HG03439 (cell line): ENCODE results near the gene SURF1.
"Not testable (repeated sequence)": the region's sequence is repeated elsewhere in the genome, so short reads cannot be mapped to it uniquely, and the experiment has no call there.

Source experiments
- ATAC-seq: cut with Tn5 transposase; IDR thresholded peaks from one replicate; pipeline ENCODE4 v1.9.1; 2021; ENCODE audit warnings: mild to moderate bottlenecking, moderate library complexity; ENCODE audit not compliant: unreplicated experiment

The SURF1 gene

DNA sequence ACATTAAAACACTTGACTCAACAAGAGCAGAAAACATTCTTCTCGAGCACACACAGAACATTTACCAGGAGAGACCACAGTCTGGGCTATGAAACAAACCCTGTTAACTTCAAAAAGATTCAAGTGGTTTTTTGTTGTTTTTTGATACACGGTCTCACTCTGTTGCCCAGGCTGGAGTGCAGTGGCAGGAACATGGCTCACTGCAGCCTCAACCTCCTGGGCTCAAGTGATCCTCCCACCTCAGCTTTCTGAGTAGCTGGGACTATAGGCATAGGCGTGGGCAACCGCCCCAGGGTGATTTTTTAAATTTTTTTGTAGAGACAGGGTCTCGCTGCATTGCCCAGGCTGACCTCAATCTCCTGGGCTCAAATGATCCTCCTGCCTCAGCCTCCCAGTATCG lies 29.3 kb downstream of the SURF1 start:
- ATAC-seq: not testable (repeated sequence)

- ATAC-seq: no peak
These were observed 32.1 kb downstream of the SURF1 start for GRCh38 chr9:133323991-133324703.

- ATAC-seq: no peak
These were observed 33.1 kb downstream of the SURF1 start for GRCh38 chr9:133323211-133323610.

DNA sequence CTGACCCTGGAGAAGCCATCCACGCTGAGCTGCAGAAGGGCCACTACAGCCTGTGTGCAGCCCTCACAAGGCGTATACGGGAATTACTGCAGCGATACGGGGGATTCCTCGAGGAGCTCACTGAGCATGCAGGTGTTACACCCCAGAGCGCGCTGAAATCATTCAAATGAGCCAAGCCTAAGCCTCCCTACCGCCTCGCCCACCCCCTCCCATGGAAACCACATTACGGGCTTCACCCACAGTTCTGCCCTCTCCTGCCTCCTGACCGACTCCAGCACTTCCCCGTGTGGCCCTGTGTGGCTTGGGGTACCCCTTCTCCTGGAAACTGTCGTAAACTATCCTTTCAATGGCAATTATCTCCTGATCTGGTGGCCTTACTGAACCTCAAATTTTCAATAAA lies 33.6 kb downstream of the SURF1 start:
- no peak for ATAC-seq

GRCh38 chr9:133321411-133321935 lies 34.8 kb downstream of the SURF1 start:
- no peak for ATAC-seq

- no peak for ATAC-seq
These were observed 35.8 kb downstream of the SURF1 start for GRCh38 chr9:133320421-133320881.

- ATAC-seq: not testable (repeated sequence)
These were observed 38.7 kb downstream of the SURF1 start for GRCh38 chr9:133317551-133317950.

GRCh38 chr9:133315997-133316396 lies 40.3 kb downstream of the SURF1 start:
- no peak for ATAC-seq

GRCh38 chr9:133309608-133310007 lies 46.7 kb downstream of the SURF1 start:
- no peak for ATAC-seq

DNA sequence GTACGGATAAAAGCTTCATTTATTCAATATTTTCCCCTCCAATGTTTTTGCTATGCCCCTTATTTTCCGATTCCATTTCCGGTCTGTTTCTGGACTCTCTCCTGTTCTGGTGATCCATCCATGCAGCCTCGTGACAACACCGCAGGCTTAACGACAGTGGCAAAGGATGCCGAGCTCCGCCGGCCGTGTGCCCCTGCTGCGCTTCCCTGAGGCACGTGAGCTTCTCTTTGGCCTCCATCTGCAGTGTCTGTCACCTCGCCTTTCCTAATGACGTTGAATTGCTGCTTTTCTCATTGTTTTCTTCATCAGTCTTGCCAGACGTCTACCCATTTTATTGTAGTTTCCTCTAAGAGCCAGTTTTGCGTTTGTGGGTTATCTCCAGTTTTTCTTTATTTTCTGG lies 49.0 kb downstream of the SURF1 start:
- no peak for ATAC-seq

- ATAC-seq: no peak
These were observed 49.8 kb downstream of the SURF1 start for GRCh38 chr9:133306242-133307204.

DNA sequence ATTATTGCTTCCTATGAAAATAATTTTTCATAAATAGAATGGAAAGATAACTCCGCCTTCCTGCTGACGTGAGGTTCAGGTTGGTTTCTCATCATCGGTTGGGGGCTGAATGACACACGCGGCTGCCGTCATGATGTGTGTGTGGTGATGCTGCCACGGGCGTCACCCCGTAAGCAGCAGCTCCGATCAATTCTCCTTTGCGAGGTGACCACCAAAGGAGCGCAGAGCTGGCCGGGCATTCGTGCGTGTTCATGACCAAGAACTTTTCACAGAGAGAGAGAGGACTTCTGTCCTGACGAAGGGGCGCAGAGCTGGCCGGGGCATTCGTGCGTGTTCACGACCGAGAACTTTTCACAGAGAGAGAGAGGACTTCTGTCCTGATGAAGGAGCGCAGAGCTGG lies 50.6 kb downstream of the SURF1 start:
- ATAC-seq: no peak

DNA sequence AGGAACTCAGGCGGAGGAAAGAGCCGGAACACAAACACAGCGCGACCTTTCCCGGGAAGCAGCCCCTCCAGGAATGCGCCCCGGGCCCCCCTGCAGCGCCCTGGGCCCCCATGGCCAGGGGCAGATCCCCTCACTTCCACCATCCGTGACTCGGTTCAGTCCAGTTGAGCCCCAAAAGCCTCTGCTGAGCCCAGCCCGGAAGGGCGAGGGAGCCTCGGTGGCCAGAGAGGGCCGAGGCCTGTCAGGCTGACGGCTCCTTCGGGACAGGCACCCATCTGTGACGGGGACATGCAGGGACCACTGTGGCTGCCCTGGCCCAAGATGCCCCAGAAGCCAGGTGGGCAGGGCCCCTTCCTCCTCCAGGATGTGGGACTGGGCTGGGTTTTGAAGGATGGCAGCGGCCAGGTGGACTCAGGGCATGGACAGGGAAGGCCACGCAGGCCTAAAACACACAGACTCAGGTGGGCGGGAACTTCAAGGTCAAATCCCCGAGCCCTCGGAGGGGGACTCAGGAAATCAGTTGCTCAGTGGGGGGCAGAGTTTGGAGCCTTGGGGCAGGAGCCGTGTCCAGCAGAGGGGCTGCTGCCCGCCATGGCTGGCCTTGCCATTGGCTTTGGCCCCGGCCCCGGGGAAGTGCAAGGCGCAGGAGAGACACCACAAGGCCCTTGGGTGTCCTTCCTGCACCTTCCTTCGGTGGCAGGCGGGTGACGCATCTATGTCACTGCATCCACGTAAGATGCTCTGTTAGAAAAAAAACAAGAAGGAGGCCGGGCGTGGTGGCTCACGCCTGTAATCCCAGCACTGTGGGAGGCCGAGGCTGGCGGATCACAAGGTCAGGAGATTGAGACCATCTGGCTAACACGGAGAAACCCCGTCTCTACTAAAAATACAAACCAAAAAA lies 51.6 kb downstream of the SURF1 start:
- no peak for ATAC-seq

DNA sequence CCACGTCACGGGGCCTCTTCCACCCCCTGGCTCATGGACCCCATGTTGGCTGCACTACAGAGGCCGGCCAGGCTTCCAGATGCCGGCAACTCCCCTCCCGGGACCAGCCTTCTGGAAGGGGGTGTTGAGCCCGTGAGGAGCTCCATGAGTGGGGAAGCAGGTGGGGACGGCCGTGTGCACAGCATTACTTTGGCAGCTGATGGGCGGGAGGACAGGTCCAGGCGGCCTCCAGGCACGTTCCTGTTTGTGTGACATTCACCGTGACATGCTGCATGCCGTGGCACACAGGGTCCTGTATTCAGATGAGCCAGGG lies 52.2 kb downstream of the SURF1 start:
- ATAC-seq: no peak

DNA sequence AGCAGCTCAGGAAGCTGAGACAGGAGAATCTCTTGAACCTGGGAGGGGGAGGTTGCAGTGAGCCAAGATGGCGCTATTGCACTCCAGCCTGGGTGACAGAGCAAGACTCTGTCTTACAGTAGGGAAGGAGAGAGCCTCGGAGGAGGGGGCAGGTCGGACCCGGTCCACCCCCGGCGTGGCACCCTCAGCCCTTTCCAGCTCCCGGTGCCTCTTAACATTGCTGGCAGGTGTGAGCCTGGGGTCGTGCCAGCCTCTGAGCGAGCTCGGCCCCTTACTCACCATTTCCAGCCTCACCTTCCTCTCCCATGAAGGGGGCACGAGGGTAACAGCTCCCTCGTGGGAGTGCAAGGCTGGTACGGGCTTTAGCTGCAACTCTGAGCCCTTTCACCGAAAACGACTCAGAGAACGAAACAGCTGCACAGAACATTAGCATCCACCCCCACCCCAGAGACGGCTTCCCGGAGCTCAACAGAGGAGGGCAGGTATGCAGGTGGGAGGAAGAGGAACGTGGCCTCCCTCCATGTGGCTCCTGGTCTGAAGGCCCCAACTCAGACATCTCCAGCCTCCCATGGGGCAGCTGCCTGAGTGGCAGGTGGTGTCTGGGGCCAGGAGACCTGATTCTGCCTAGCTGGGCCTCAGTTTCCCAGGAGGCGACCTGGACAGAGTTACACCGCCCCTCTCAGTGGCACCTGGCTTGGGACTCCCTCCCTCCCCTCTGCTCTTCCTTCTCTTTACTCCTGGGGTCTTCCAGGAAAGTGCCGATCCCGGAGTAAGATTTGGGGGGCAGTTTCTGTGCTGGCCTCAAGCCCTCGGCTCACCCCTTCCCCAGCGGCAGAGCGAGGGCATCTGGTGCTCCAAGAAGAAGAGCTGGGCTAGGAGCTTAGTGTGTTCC lies 52.8 kb downstream of the SURF1 start:
- no peak for ATAC-seq
